A673 (cell line): ENCODE measurements around the gene C9orf43. TPM values are rescaled to one million over a fixed set of nuclear protein-coding genes. Genes with fewer than 3 reads are reported as not detected.

Experiments
- BruUV-seq: library from RNA; stranded (reverse); fragments of 400-500 nt; replicated peaks from 2 replicates; lab custom pipeline; 2021; lab: Mats Ljungman, UMichigan
- CTCF ChIA-PET: fragments of 300-600 bp; sonication (Branson Sonifier 250); formaldehyde crosslinking; loops from one replicate; lab custom pipeline; 2022; ENCODE audit warnings: antibody characterized with exemption; lab: Charles Lee
- POLR2A ChIA-PET: fragments of 300-600 bp; sonication (Branson Sonifier 250); formaldehyde crosslinking; loops from one replicate; lab custom pipeline; 2022; ENCODE audit warnings: antibody characterized with exemption; ENCODE audit not compliant: low non-redundant PET; lab: Charles Lee
- DNase-seq: peaks from one replicate; pipeline ENCODE4 v3.0.0-alpha.2; 2015; ENCODE audit warnings: low spot score
- H3K27ac ChIP-seq: fragments of 200-600 bp; sonication (generic); 2 replicates; pipeline ENCODE4 v1.5.1; 2016; ENCODE audit warnings: mixed run types, low read depth, mild to moderate bottlenecking, mixed read lengths, antibody characterized with exemption, low read length; ENCODE audit not compliant: poor library complexity, severe bottlenecking
- H3K27me3 ChIP-seq: fragments of 200-600 bp; sonication (generic); replicated peaks from 2 replicates; pipeline ENCODE4 v1.6.1; 2017; ENCODE audit warnings: mixed run types, low read depth, mild to moderate bottlenecking, mixed read lengths, antibody characterized with exemption, low read length; ENCODE audit not compliant: insufficient read depth, poor library complexity
- H3K36me3 ChIP-seq: fragments of 200-600 bp; sonication (generic); 2 replicates; pipeline ENCODE4 v1.6.1; 2016; ENCODE audit warnings: mixed run types, mild to moderate bottlenecking, mixed read lengths, antibody characterized with exemption, low read length; ENCODE audit not compliant: insufficient read depth, poor library complexity, severe bottlenecking
- H3K4me1 ChIP-seq: fragments of 200-600 bp; sonication (generic); 2 replicates; pipeline ENCODE4 v1.6.1; 2017; ENCODE audit warnings: mixed run types, mild to moderate bottlenecking, mixed read lengths, antibody characterized with exemption, low read length; ENCODE audit not compliant: insufficient read depth, poor library complexity, severe bottlenecking
- H3K4me3 ChIP-seq: fragments of 200-600 bp; sonication (generic); 2 replicates; pipeline ENCODE4 v1.5.1; 2016; ENCODE audit warnings: low read depth, mixed run types, mild to moderate bottlenecking, mixed read lengths, low read length; ENCODE audit not compliant: poor library complexity, severe bottlenecking
- H3K9me3 ChIP-seq: fragments of 200-600 bp; sonication (generic); 2 replicates; pipeline ENCODE4 v1.6.1; 2016; ENCODE audit warnings: mixed run types, low read depth, mild to moderate bottlenecking, mixed read lengths, antibody characterized with exemption, low read length; ENCODE audit not compliant: poor library complexity, severe bottlenecking
- CTCF ChIP-seq: fragments of 300-800, 200-600 bp; sonication (generic); conservative IDR thresholded peaks from 2 replicates; pipeline ENCODE4 v1.5.1; 2017; ENCODE audit warnings: low read depth, mild to moderate bottlenecking, antibody characterized with exemption, low read length, moderate library complexity, mixed read lengths
- EZH2 ChIP-seq: fragments of 200-600 bp; sonication (generic); IDR thresholded peaks from 2 replicates; pipeline ENCODE4 v1.6.1; 2017; ENCODE audit warnings: borderline replicate concordance, low read depth, mild to moderate bottlenecking, mixed read lengths, antibody characterized with exemption, low read length; ENCODE audit not compliant: poor library complexity, severe bottlenecking
- intact Hi-C: fragments of 100-400 bp; cut with micrococcal nuclease; formaldehyde crosslinking; loops from one replicate; pipeline ENCODE4 v1.10.0; 2022; ENCODE audit not compliant: unreplicated experiment
- total RNA-seq: library from RNA; stranded (reverse); gene quantifications from 2 replicates; pipeline ENCODE4 v1.2.3, GENCODE V29; 2021

C9orf43 gene
- total RNA-seq, 1 experiment from 2014 or later, result 1.5 TPM

GRCh38 chr9:113477661-113478060 lies 67.1 kb downstream of the C9orf43 start:
- no peak overlapping the region for H3K27ac ChIP-seq
- H3K4me3 ChIP-seq, result no peak overlapping the region
- no peaks in the 10 kb centered on the region for H3K27me3 ChIP-seq
- TF ChIP-seq CTCF (no peak), EZH2 (no peak)
- no peak for DNase-seq
- BruUV-seq, result no TSS peak
- ChIA-PET CTCF (interaction anchor here (0.5 kb wide), 1 partner anchor 14 kb away, joined by 3 read pairs; the partner anchor contains the start of gene RGS3), POLR2A (no interaction called here)
- H3K9me3 ChIP-seq, result no peaks in the 10 kb centered on the region
- H3K36me3 ChIP-seq, result no peaks in the 10 kb centered on the region
- intact Hi-C loops, result no loop called here
- H3K4me1 ChIP-seq, result no peaks in the 10 kb centered on the region

- Histone ChIP-seq H3K27me3 (no peaks in the 10 kb centered on the region), H3K36me3 (no peaks in the 10 kb centered on the region), H3K9me3 (no peaks in the 10 kb centered on the region), H3K4me3 (no peak overlapping the region), H3K4me1 (no peaks in the 10 kb centered on the region), H3K27ac (no peak overlapping the region)
- intact Hi-C loops, result no loop called here
- TF ChIP-seq CTCF (no peak), EZH2 (no peak)
- no peak for DNase-seq
- BruUV-seq, result no TSS peak
- ChIA-PET POLR2A (no interaction called here), CTCF (no interaction called here)
Measured at GRCh38 chr9:113479174-113479621, 68.7 kb downstream of the C9orf43 start.

Other genes starting within 250 kb of the C9orf43 start
- 22.0 and 23.5 TPM in 2 replicates for gene FKBP15, start 189.5 kb upstream of the C9orf43 start, total RNA-seq
- gene SLC31A1, start 189.2 kb upstream of the C9orf43 start, total RNA-seq, result 31.9 and 32.7 TPM in 2 replicates
- 17.9 and 25.4 TPM in 2 replicates for gene CDC26, start 135.2 kb upstream of the C9orf43 start, total RNA-seq
- gene PRPF4, start 135.1 kb upstream of the C9orf43 start, total RNA-seq, result 54.4 and 59.8 TPM in 2 replicates
- gene RNF183, start 107.4 kb upstream of the C9orf43 start, total RNA-seq, result not detected in 2 replicates
- gene WDR31, start 70.5 kb upstream of the C9orf43 start, total RNA-seq, result 1.3 and 2.4 TPM in 2 replicates
- gene BSPRY, start 61.2 kb upstream of the C9orf43 start, total RNA-seq, result not detected in 2 replicates
- 9.2 and 9.4 TPM in 2 replicates for gene HDHD3, start 33.8 kb upstream of the C9orf43 start, total RNA-seq
- gene ALAD, start 9.5 kb upstream of the C9orf43 start, total RNA-seq, result 18.9 and 20.9 TPM in 2 replicates
- gene POLE3, start 72 bp upstream of the C9orf43 start, total RNA-seq, result 98.1 and 109 TPM in 2 replicates
- gene RGS3, start 53.0 kb downstream of the C9orf43 start, total RNA-seq, result 19.2 and 19.8 TPM in 2 replicates